Kidney epithelial cell (primary cell): Measurements from ENCODE around the gene PACSIN1. TPM values are rescaled to one million over a fixed set of nuclear protein-coding genes. Genes with fewer than 3 reads are reported as not detected.

Source experiments
- DNase-seq: peaks from one replicate; pipeline ENCODE4 v3.0.0-alpha.2; 2010; ENCODE audit warnings: low read depth
- H3K27me3 ChIP-seq: 2 replicates; pipeline ENCODE4 v1.6.0; 2011; ENCODE audit warnings: low read length; ENCODE audit not compliant: control insufficient read depth, insufficient read depth
- H3K36me3 ChIP-seq: 2 replicates; pipeline ENCODE4 v1.5.1; 2011; ENCODE audit warnings: low read length; ENCODE audit not compliant: control insufficient read depth, insufficient read depth
- H3K4me3 ChIP-seq: 2 replicates; pipeline ENCODE4 v1.5.1; 2011; ENCODE audit warnings: low read depth, mild to moderate bottlenecking, control low read depth, low read length
- CTCF ChIP-seq: IDR thresholded peaks from 2 replicates; pipeline ENCODE4 v1.5.1; 2011; ENCODE audit warnings: mild to moderate bottlenecking, moderate library complexity, low read length, control low read depth, inconsistent platforms; ENCODE audit not compliant: insufficient read depth, poor library complexity, severe bottlenecking
- total RNA-seq: library from RNA; depleted of rRNA; stranded (reverse); fragments of >200 nt; gene quantifications from 2 replicates; pipeline ENCODE4 v1.2.3, GENCODE V29; 2015

Gene PACSIN1
- total RNA-seq, 1 donor from 2014 or later, result 0.04 TPM

GRCh38 chr6:34564181-34564580, 98.3 kb downstream of the PACSIN1 start:
- Histone ChIP-seq H3K4me3 (no peak overlapping the region), H3K27me3 (no peaks in the 10 kb centered on the region), H3K36me3 (no peaks in the 10 kb centered on the region)
- no peak for DNase-seq
- no peak for TF ChIP-seq CTCF

GRCh38 chr6:34565722-34566137, 99.9 kb downstream of the PACSIN1 start:
- TF ChIP-seq CTCF, result no peak
- DNase-seq, result no peak
- H3K4me3 ChIP-seq, result no peak overlapping the region

GRCh38 chr6:34566830-34567546, 101.1 kb downstream of the PACSIN1 start:
- no peak overlapping the region for H3K4me3 ChIP-seq
- peaks cover 2% of the 10 kb centered on the region for H3K27me3 ChIP-seq
- TF ChIP-seq CTCF, result no peak
- DNase-seq, result no peak
- no peaks in the 10 kb centered on the region for H3K36me3 ChIP-seq

More at GRCh38 chr6:34565722-34566137, 99.9 kb downstream of the PACSIN1 start:
- Histone ChIP-seq H3K36me3 (no peaks in the 10 kb centered on the region), H3K27me3 (peaks cover 2% of the 10 kb centered on the region)

GRCh38 chr6:34568341-34569201, 102.7 kb downstream of the PACSIN1 start:
- Histone ChIP-seq H3K27me3 (peaks cover 2% of the 10 kb centered on the region), H3K36me3 (no peaks in the 10 kb centered on the region), H3K4me3 (no peak overlapping the region)
- DNase-seq, result no peak
- TF ChIP-seq CTCF, result no peak

- DNase-seq, result no peak
- Histone ChIP-seq H3K36me3 (no peaks in the 10 kb centered on the region), H3K4me3 (no peak overlapping the region), H3K27me3 (peaks cover 2% of the 10 kb centered on the region)
- no peak for TF ChIP-seq CTCF
Observed at GRCh38 chr6:34569361-34569973, 103.6 kb downstream of the PACSIN1 start.
